Activated CD8-positive, alpha-beta memory T cell treated with anti-CD3 and anti-CD28 coated beads for 48 hours (primary cell): ENCODE results near the gene MED25.

ENCODE experiments used
- DNase-seq, 3 experiments: peaks; one replicate each; pipeline ENCODE4 v3.0.0-alpha.2; 2020; ENCODE audit warnings: low read depth in 2 of 3, low spot score in 2 of 3

The MED25 gene

DNA sequence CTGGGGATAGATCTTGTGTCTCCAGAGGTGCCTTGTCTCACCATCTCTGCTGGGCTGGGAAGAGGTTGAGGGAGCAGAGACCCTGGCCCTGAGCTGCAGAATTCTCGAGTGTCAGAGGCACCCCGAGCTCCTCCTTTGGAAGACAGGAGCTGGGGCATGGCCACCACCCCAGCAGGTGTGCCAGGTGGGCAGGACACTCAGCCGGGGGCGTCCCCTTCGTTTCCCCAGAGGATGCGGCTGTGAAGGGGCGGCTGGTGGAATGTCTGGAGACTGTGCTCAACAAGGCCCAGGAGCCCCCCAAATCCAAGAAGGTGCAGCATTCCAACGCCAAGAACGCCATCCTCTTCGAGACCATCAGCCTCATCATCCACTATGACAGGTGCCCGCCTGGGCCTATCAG, 19.5 kb upstream of the MED25 start:
- no peak for DNase-seq

DNA sequence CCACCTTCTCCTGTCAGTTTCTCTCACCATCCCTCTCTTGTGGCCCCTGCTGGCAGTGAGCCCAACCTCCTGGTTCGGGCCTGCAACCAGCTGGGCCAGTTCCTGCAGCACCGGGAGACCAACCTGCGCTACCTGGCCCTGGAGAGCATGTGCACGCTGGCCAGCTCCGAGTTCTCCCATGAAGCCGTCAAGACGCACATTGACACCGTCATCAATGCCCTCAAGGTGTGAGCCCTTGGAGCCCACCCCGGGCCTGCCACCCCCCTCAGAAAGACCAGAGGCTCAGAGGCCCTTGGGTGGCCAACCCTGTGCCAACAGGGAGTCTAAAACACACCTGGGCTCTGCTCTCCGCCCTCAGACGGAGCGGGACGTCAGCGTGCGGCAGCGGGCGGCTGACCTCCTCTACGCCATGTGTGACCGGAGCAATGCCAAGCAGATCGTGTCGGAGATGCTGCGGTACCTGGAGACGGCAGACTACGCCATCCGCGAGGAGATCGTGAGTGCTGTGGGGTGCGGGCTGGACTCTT, 18.8 kb upstream of the MED25 start:
- no peak for DNase-seq

DNA sequence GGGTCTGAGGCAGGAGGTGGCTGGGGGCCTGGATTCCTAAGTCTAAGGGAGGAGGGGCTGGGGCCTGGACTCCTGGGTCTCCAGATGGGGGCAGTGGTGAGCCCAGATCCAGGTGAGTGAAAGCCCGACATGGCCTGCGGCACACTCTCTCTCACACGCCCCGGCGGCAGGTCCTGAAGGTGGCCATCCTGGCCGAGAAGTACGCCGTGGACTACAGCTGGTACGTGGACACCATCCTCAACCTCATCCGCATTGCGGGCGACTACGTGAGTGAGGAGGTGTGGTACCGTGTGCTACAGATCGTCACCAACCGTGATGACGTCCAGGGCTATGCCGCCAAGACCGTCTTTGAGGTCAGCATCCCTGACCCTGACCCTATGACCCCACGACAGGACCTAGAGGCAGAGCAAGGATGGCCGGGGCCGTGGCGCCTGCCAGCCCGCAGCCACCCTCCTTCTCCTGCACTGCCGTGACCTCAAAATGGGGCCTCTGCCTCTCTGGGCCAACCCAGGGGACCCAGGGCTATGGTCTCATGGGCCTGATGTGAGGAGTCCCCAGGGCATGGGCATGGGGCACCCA, 18.2 kb upstream of the MED25 start:
- no peak for DNase-seq

DNA sequence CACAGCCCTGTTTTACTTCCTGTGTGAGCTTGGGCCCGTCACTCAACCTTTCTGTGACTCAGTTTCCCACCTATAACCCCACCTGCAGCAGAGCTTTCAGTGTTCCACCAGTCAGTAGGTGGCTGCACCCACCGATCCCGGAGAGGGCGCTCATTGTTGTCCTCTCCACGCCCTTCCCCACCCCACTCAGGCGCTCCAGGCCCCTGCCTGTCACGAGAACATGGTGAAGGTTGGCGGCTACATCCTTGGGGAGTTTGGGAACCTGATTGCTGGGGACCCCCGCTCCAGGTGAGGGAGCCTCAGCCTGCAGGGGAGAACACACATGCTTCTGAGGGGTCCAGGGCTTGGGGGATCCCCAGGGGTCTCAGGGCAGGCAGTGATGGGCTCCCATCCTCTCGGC, 17.3 kb upstream of the MED25 start:
- no peak for DNase-seq

DNA sequence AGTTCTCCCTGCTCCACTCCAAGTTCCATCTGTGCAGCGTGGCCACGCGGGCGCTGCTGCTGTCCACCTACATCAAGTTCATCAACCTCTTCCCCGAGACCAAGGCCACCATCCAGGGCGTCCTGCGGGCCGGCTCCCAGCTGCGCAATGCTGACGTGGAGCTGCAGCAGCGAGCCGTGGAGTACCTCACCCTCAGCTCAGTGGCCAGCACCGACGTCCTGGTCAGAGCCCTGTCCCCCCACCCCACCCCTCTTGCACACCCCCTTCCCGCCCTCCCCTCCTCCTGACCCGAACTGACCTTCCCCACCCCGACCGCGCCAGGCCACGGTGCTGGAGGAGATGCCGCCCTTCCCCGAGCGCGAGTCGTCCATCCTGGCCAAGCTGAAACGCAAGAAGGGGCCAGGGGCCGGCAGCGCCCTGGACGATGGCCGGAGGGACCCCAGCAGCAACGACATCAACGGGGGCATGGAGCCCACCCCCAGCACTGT, 16.6 kb upstream of the MED25 start:
- DNase-seq: no peak

DNA sequence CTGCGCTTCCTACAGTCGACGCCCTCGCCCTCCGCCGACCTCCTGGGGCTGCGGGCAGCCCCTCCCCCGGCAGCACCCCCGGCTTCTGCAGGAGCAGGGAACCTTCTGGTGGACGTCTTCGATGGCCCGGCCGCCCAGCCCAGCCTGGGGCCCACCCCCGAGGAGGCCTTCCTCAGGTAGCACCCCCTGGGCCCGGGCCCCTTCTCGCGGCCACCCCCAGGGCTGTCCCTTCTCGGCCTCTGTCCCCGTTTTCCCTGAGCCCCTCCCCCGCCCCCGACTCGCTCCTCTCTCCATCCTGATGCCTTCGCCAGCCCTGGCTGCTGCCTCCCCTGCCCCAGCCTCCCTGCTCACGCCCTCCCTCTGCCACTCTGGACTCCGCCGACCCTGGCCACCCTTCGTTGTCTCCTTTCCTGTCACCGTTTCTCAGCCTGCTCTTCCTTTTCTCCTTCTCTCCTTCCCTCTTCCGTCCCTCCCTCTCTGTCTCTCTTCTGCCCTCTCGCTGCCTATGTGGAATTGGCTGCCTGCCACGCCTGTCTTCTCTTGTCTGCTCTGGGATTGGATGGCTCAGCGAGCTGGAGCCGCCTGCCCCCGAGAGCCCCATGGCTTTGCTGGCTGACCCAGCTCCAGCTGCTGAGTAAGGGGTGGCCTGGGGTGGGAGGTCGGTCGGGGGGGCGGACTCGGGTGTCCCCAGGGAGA, 16.0 kb upstream of the MED25 start:
- DNase-seq: no peak

DNA sequence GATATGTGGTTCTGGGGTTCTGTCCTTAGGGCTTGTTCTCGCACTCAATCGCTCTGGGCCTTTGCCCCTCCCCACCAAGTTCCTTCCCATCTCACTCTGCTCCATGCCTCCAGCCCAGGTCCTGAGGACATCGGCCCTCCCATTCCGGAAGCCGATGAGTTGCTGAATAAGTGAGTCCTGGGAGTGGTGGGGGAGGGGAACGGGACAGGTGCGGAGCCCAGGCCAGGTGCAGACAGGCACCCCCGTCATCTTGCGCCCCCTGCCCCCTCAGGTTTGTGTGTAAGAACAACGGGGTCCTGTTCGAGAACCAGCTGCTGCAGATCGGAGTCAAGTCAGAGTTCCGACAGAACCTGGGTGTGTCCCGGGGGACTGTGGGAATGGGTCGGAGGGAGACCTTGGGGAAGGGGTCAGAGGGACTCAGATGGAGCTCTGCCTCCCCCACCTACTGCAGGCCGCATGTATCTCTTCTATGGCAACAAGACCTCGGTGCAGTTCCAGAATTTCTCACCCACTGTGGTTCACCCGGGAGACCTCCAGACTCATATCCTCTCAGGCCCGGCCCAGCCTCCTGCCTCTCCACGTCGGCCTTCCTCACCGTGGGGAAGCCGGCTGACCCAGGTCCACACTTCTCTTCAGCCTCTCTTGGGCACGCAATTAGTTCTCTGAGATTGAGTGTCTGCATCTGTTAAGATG, 15.1 kb upstream of the MED25 start:
- DNase-seq: no peak

DNA sequence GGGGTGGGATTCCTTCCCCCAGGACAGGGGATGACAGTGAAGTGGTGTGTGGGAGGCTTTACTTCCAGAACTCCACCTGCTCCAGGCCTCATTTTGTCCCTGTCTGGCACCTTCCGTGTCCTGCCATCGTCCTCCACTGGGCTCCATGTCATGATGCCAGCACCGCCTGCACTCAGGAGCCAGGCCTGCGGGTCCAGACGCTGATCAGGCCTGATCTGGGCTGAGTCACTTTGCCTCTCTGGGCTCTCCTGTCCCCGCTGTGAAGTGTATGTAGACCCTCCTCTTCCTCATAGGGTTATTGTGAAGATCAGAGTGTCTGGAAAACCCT, 14.6 kb upstream of the MED25 start:
- DNase-seq: no peak

DNA sequence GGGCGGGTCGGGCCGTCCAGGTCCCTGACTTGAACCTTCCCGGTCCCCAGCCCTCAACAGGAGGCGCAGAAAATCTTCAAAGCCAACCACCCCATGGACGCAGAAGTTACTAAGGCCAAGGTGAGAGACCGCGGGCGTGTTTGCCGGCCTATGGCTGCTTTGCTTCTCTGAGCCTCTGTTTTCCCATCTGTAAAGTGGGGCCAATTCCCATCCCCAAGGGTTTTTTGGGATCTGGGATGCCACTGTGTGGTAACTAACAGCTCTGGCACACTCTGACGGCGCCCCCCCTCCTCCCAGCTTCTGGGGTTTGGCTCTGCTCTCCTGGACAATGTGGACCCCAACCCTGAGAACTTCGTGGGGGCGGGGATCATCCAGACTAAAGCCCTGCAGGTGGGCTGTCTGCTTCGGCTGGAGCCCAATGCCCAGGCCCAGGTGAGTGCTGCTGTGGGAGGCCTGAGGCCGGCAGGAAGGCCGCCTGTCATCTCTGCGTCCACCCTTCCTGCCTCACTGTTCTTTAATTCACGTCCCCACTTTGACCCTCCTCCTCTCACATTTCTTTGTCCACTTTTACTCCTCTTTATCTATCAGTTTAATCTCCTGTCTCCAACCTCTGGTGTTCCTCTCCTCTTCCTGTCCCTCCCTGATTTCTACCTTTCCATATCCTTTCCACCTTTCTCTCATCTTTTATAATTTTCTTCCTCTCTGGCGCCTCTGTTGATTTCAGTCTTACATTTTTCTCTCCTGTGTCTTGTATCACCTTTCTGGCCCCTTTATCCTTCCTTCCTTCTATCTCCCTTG, 12.1 kb upstream of the MED25 start:
- no peak for DNase-seq

DNA sequence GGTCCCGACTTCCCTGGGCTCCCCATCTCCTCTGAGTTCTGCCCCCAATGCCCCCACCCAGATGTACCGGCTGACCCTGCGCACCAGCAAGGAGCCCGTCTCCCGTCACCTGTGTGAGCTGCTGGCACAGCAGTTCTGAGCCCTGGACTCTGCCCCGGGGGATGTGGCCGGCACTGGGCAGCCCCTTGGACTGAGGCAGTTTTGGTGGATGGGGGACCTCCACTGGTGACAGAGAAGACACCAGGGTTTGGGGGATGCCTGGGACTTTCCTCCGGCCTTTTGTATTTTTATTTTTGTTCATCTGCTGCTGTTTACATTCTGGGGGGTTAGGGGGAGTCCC, 11.5 kb upstream of the MED25 start:
- DNase-seq: no peak

DNA sequence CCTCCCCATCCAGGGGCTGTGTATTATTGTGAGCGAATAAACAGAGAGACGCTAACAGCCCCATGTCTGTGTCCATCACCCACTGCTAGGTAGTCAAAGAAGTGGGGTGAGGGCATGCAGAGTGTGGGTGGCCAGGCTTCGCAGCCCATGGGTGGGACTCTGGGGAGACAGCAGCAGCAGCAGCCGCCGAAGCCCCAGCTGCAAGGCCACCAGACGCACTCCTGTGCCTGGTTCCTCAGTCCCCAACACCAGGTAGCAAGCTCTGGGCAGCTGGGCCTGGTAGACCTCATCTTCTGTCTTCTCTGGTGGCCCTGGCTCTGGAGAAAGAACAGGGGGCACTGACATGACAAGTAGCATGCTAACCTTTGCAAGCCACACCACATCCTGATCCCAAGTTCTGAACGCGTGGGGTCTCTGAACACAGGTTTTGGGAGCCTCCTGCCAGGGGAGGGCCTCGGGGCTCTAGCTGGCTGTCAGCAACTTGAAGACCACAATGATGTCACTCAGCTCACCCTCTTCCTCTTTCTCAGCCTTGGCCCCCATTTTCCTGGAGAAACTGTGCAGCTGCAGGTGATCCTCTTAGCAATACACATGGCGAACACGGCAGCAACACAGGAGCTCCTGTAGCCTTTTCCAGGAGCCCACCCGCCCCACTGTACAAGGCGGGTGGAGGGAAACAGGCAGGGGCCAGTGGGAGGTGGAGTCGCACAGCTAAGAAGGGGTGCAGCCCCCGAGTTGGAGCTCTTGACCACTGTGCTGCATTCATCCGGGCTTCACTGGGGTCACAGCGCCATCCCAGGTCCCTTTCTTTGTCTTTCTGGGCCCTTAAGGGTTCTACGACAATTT, 10.8 kb upstream of the MED25 start:
- DNase-seq: no peak

DNA sequence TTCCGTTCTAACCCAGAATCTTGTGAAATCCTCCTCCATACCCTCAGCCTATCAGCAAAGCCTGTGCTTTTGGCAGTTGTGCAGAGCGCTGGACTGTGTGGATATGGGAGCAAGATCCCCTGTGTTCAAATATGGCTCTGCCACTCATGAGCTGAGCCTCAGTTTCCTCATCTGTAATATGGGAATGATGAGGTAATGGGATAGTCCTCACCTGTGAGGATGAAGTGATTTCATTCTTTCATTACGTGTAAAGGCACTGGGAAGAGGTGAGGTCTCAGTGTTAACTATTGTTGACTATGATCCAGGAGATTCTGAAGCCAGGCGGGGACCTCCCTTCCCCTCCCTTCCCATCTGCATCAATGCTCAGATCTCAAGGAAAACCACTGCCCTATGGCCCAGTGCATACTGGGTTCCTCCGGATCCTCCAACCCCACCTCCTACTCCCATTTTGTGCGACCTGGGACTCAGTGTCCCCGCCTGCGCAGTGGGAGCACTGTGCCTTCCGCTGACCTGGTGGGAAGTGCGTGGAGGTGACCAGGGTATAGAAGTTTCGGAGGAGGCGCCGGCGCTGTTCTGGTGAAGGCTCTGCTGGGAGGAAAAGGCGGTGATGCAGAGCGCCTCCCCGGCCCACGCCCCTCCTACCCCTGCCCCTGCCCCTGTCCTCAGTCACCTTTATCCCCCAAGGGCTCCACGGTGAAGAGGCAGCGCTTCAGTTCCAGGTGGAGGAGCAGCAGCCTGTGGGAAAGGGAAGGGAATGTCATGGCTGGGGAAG, 10.0 kb upstream of the MED25 start:
- DNase-seq: no peak

DNA sequence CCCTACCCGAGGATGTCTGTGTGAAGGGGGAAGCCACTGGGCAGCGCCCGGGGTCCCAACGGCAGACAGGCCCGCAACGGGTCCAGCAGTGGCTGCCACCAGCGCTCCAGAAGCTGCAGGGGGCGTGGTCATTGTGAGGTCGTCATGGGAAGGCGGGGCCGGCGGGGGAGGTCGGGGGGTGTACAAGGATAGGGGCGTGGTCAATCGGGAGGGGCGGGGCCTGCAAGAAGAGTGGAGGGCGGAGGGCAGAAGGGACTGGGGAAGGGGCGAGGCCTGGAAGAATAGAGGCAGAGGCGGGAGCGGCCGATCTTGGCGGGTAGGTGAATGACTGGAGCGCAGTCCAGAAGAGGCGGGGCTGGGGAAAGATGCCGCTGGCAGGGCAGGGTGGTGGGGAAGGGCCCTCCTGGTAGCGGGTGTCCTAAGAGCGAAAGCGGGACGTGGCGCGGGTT, 9.4 kb upstream of the MED25 start:
- DNase-seq: peak; percentile 44 to 85 (median 71)

DNA sequence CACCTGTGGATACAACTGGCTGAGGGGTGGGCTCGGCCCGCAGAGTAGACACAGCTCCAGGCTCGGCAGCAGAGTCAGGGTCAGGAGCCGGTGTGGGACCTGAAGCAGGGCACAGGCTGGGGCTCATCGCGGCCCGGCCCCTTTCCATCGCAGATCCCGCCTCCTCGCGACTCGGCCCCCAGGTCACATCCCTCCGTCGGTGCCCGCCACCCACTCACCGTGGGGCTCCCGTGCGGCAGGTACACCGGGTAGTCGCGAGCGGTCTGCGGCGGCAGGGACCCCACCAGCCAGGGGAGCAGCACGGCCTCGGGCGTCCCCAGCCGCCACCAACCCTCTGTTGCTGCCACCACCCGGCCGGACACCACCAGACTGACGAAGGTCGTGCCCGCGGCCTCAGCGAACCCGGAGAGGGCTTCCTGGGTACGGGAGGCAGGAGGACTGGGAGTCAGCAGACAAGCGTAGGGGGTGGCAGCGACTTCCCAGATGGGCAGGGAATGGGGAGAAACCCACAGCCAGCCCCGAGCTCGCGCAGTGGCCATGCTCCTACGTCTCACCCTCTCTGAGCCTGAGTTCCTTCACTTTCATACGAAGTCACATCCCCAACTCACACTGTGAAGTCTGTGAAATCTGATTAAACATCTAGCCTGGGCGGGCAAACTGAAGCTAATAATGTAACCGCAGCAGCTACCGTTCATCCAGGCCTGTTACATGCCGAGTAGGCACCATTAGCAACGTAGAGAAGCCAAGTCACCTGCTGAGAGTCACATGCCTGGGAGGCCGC, 8.7 kb upstream of the MED25 start:
- DNase-seq: peak in 1 of 3 experiments; percentile 22

DNA sequence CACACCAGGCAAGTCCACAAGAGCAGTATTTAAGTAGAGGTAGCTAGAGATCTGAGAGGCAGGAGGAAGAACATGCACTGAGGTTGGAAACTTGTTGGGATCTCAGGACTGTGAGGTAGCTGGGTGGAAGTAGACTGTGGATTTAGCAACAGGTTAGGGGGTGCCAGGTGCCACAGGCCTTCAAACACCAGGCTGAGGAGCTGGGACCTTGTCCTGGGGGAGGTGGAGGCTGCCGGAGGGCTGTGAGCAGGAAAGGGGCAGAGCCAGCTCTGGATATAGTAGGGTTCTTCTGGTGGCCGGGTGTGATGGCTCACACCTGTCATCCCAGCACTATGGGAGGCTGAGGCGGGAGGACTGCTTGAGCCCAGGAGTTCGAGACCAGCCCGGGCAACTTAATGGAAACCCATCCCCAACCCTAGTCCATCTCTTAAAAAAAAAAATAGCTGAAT, 8.1 kb upstream of the MED25 start:
- no peak for DNase-seq

DNA sequence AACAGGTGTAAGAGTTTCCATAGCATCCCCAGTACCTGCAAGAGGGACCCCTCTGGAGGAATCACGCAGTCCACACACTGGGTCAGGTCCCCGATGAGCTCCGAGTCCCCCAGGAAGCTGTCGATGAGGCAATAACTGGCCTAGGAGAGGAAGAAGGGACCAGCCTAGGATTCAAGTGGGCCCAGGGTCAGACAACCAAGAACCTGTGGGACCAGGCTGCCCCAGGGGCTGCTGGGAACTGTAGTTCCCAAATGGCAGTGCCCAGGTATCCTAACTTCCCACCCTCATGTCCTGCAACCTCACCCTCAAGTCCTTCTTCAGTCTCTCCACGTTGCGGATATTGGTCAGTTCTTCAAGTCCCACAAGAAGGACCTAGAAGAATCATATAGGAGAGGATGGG, 6.8 kb upstream of the MED25 start:
- no peak for DNase-seq

DNA sequence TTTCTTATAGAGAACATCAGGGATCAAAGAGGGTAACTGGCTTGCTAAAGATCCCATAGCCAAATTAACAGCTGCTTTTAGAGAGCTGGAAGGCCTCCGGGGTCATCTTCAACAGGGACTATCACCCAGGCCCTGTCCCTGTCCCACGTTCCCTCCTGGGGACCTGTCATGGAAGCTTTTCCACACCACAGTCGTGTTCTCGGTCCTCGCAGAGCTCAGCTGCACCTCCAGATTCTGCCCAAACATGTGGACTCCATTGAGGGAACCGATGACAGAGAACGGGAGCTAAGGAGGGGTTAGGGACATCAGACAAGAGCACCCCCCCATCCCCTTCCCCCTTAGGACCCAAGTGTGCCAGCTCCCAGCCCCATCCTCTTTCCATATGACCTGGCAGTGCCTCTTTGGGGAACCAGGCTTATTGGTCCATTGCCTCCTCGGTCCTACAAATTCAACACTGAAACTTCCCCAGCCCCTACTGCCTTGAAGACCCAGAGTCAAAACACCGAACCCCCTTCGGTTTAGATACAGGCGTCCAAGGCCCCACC, 5.6 kb upstream of the MED25 start:
- DNase-seq: no peak

DNA sequence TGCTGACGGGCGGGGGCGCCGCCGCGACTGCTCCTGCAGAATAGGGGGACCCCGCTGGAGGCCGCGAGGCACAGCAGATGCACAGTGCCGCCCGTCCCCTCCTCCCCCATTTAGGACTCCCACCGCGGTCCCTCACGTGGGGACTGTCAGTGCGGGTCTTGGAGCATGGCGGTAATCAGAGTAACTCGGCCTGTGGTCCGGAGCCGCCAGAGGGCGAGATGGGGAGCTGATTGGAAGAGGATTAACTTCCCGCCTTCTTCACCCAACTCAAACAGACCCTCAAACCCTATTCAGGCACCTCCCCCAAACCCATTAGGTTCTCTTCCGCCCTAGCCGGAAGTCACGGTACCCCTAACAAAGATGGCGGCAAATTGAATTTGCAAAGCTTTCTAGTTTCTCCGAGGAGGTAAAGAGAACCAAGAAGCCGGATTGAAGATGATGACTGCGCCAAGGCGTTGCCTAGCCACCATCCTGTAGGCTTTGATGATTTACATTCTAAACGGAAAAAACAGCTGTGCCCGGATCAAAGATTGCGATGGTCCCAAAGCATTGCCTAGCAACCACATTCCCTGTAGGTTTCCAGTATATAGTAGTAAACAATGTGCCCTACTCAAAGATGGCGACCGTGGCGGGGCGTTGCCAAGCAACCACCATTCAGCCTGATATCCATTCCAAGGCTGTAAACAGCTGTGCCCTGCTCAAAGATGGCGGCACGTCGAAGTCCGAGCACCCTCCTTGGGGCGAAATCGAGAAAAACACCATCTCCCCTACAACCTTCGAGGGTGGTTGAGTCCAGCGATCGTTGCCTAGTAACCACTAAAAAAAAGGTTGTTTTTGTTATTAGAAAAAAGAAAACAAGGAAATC, 4.9 kb upstream of the MED25 start, which contains the start of gene FUZ:
TSS of gene FUZ (minus strand) at position 296 of the 865 bp plus-strand sequence. CDS start at position 110, 186 bp downstream.
- peak; percentile 52 to 79 (median 75) for DNase-seq
